Natural killer cell (primary cell): ENCODE results near the gene THAP12. TPM values are rescaled to one million over a fixed set of nuclear protein-coding genes. Genes with fewer than 3 reads are reported as not detected.
"Not testable (repeated sequence)": the region's sequence is repeated elsewhere in the genome, so short reads cannot be mapped to it uniquely, and the experiment has no call there.

Source experiments
- ATAC-seq, 3 donors: fragments of 150-1000 bp in 2 of 3; fragments of 200-7000 bp in 1 of 3; cut with Tn5 transposase; 1 replicate in 1 of 3; 2 replicates in 2 of 3; pipeline ENCODE4 v1.10.0; 2021; ENCODE audit warnings: mild to moderate bottlenecking in 2 of 3, moderate library complexity in 2 of 3
- DNase-seq, 2 donors: peaks; one replicate each; pipeline versions ENCODE4 v3.0.0 to v3.0.0-alpha.2; 2013 to 2021; ENCODE audit warnings: mixed read lengths in 1 of 2
- H3K27ac ChIP-seq: one replicate; pipeline ENCODE4 v1.5.1; 2013; ENCODE audit warnings: mild to moderate bottlenecking, low read length
- H3K27me3 ChIP-seq: one replicate; pipeline ENCODE4 v1.6.1; 2013; ENCODE audit warnings: low read length; ENCODE audit not compliant: control insufficient read depth, insufficient read depth
- H3K36me3 ChIP-seq: one replicate; pipeline ENCODE4 v1.6.1; 2013; ENCODE audit warnings: low read length; ENCODE audit not compliant: control insufficient read depth, insufficient read depth
- H3K4me1 ChIP-seq: one replicate; pipeline ENCODE4 v1.6.1; 2013; ENCODE audit warnings: low read length; ENCODE audit not compliant: control insufficient read depth, insufficient read depth
- H3K4me3 ChIP-seq: one replicate; pipeline ENCODE4 v1.5.1; 2013; ENCODE audit warnings: low read length
- H3K9me3 ChIP-seq: one replicate; pipeline ENCODE4 v1.6.1; 2013; ENCODE audit warnings: low read length; ENCODE audit not compliant: control insufficient read depth, insufficient read depth
- H3K27ac Mint-ChIP-seq, 2 donors: one replicate each; pipeline ENCODE4 v1.8.0; 2022; ENCODE audit warnings: mild to moderate bottlenecking in 2 of 2, mixed read lengths in 2 of 2, moderate library complexity in 1 of 2
- H3K27me3 Mint-ChIP-seq, 2 donors: one replicate each; pipeline ENCODE4 v1.8.0; 2022; ENCODE audit warnings: low read depth in 2 of 2, mixed read lengths in 2 of 2
- H3K36me3 Mint-ChIP-seq: one replicate; pipeline ENCODE4 v1.8.0; 2022; ENCODE audit warnings: mixed read lengths
- H3K4me1 Mint-ChIP-seq, 2 donors: one replicate each; pipeline ENCODE4 v1.8.0; 2022; ENCODE audit warnings: mixed read lengths in 2 of 2
- H3K4me3 Mint-ChIP-seq: one replicate; pipeline ENCODE4 v1.8.0; 2022; ENCODE audit warnings: mild to moderate bottlenecking, moderate library complexity, mixed read lengths
- H3K9me3 Mint-ChIP-seq, 2 donors: one replicate each; pipeline ENCODE4 v1.8.0; 2022; ENCODE audit warnings: mixed read lengths in 2 of 2
- WGBS: methylation state at CpG from one replicate; pipeline ENCODE4 v1.1.7; 2013; ENCODE audit warnings: missing lambda C conversion rate; ENCODE audit not compliant: insufficient coverage; 5-methylcytosine and 5-hydroxymethylcytosine counted together
- intact Hi-C: fragments of 100-400 bp; cut with micrococcal nuclease; formaldehyde crosslinking; loops from one replicate; pipeline ENCODE4 v1.14.2; 2022
- total RNA-seq, 4 donors: library from RNA; stranded (reverse); fragments of 120-200 nt in 1 of 4; gene quantifications; one replicate each; pipeline versions ENCODE4 v1.2.3 to v1.2.4, GENCODE V29; 2013 to 2022
- TF ChIP-seq, protein P1 (sequence below): fragments of 200-600 bp; IDR thresholded peaks from one replicate; pipeline ENCODE4 v1.8.0; 2022; ENCODE audit warnings: antibody characterized with exemption

THAP12 gene
- total RNA-seq, 3 donors from 2014 or later (not counting 1 experiment from before 2014, with no cell fraction given), result 56.0 to 66.1 (median 64.3) TPM

DNA sequence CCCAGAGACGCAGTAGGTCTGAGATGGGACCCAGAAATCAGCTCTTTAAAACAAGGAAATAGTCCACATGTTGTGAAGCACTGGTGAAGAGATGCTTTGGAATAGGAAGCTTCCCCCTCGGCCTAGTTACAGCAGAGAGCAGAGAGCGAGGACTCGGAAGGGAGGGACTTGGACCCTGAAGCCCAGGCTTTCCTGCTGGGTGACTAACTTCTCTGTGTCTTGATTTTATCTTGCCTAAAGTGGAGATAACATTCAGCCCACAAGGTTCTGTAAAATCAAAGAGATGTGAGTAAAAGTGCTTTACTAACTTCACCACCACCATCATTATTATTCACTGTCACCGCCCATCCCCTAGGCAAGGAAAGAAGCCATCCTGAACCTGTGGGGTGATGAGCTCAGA lies 58.4 kb downstream of the THAP12 start:
- intact Hi-C loops, result no loop called here

DNA sequence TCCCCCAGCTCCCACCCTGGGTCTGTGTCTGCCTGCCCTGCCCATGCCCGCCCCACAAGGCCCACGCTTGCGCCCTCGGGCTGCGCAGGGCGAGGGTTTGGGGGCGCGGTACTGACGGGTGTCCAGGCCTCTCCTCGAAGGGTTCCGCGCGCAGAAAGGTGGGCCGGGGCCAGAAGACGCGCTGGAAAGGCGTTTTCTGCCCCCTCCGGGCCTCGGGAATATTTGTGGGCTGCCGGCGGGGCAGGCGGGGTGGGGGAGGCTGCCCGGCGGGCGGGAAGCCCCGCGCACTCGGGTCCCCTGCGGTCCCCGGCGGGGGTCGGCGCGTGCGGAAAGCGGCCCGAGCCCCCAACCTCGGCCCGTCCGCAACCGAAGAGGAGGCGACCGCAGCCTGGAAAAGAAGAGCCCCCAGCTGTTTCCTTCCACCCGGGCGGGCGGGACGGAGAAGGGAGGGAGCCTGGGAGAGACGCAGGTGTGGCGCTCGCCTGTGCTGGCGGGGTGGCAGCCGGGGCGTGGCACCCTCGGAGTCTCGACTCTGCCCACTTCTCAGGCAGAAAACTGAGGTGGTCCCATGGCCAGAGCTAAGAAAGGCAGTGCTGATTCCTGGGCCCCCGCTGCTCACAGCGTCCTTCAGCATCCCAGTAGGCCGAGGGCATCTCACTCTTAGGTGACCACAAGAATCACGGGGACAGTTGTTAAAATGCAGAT lies 59.0 kb downstream of the THAP12 start:
- Mint-ChIP-seq H3K4me1 (no peaks in the 10 kb centered on the region), H3K36me3 (no peaks in the 10 kb centered on the region), H3K27me3 (peaks cover 35 to 46% of the 10 kb centered on the region in 2 donors), H3K9me3 (no peaks in the 10 kb centered on the region), H3K27ac (no peak overlapping the region), H3K4me3 (no peak overlapping the region)
- TF ChIP-seq, protein P1, sequence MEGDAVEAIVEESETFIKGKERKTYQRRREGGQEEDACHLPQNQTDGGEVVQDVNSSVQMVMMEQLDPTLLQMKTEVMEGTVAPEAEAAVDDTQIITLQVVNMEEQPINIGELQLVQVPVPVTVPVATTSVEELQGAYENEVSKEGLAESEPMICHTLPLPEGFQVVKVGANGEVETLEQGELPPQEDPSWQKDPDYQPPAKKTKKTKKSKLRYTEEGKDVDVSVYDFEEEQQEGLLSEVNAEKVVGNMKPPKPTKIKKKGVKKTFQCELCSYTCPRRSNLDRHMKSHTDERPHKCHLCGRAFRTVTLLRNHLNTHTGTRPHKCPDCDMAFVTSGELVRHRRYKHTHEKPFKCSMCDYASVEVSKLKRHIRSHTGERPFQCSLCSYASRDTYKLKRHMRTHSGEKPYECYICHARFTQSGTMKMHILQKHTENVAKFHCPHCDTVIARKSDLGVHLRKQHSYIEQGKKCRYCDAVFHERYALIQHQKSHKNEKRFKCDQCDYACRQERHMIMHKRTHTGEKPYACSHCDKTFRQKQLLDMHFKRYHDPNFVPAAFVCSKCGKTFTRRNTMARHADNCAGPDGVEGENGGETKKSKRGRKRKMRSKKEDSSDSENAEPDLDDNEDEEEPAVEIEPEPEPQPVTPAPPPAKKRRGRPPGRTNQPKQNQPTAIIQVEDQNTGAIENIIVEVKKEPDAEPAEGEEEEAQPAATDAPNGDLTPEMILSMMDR, result no peak
- Histone ChIP-seq H3K4me1 (no peaks in the 10 kb centered on the region), H3K9me3 (no peaks in the 10 kb centered on the region), H3K4me3 (no peak overlapping the region), H3K27ac (no peak overlapping the region), H3K27me3 (no peaks in the 10 kb centered on the region), H3K36me3 (no peaks in the 10 kb centered on the region)
- no peak for ATAC-seq
- intact Hi-C loops, result no loop called here
- DNase-seq, result no peak
- WGBS, result 9% methylated on average over 59 of the region's 59 CpGs

More for the DNA sequence above, 58.4 kb downstream of the THAP12 start:
- Mint-ChIP-seq H3K27me3 (peaks cover 35 to 46% of the 10 kb centered on the region in 2 donors), H3K4me3 (no peak overlapping the region), H3K36me3 (no peaks in the 10 kb centered on the region), H3K27ac (no peak overlapping the region), H3K4me1 (no peaks in the 10 kb centered on the region), H3K9me3 (no peaks in the 10 kb centered on the region)
- H3K4me3 ChIP-seq, result no peak overlapping the region
- no peaks in the 10 kb centered on the region for H3K27me3 ChIP-seq
- no peak overlapping the region for H3K27ac ChIP-seq
- H3K9me3 ChIP-seq, result no peaks in the 10 kb centered on the region
- 79% methylated on average over 5 of the region's 5 CpGs for WGBS
- H3K4me1 ChIP-seq, result no peaks in the 10 kb centered on the region
- H3K36me3 ChIP-seq, result no peaks in the 10 kb centered on the region
- ATAC-seq (no peak), DNase-seq (no peak)
- TF ChIP-seq, protein P1, result no peak

DNA sequence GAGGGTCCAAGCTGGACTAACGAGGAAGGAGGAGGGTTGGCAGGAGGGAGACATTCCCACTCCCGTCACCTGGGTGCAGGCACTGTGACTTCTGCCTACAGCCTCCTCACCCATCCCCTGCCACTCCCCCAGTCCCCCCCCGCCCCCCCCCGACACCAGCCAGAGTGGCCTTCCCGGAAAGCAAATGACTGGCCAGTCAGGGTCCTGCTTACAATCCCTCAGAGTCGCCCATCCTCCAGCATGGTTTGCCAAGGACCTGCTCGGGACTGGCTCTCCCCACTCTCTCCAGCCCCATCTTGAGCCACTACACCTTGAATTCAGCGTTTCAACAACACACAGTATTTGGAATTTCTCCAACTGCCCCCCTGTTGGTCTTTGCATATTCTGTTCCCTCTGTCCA lies 59.6 kb downstream of the THAP12 start:
- Mint-ChIP-seq H3K27ac (no peak overlapping the region), H3K4me3 (no peak overlapping the region), H3K4me1 (no peaks in the 10 kb centered on the region), H3K9me3 (no peaks in the 10 kb centered on the region), H3K36me3 (no peaks in the 10 kb centered on the region), H3K27me3 (peaks cover 35 to 46% of the 10 kb centered on the region in 2 donors)
- Histone ChIP-seq H3K4me3 (no peak overlapping the region), H3K27me3 (no peaks in the 10 kb centered on the region), H3K4me1 (no peaks in the 10 kb centered on the region), H3K9me3 (no peaks in the 10 kb centered on the region), H3K36me3 (no peaks in the 10 kb centered on the region), H3K27ac (no peak overlapping the region)
- DNase-seq, result no peak
- TF ChIP-seq, protein P1, result no peak
- no peak for ATAC-seq
- 50% methylated on average over 5 of the region's 8 CpGs for WGBS
- intact Hi-C loops, result no loop called here

DNA sequence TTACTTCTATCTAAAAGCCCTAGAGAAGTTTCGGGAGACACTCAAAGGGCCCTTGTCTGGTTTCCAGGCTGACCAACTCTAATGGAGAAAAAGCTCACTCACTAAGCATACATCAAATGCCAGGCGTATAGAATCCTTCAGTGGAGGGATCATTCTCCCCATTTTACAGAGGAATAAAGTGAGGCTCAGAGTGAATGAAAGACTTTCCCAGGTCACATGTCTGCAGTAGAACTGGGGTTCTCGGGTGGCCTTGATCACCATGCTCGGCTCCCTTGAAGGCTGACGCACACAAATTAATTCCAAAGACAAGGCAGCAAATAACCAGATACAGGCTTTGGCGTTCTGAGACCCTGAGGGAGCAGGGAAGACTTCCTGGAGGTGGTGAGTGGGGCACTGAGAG lies 60.0 kb downstream of the THAP12 start:
- Mint-ChIP-seq H3K36me3 (no peaks in the 10 kb centered on the region), H3K9me3 (no peaks in the 10 kb centered on the region), H3K4me3 (no peak overlapping the region), H3K4me1 (no peaks in the 10 kb centered on the region), H3K27me3 (peaks cover 35 to 46% of the 10 kb centered on the region in 2 donors), H3K27ac (no peak overlapping the region)
- no peak overlapping the region for H3K27ac ChIP-seq
- no peaks in the 10 kb centered on the region for H3K9me3 ChIP-seq
- TF ChIP-seq, protein P1, result no peak
- H3K4me1 ChIP-seq, result no peaks in the 10 kb centered on the region
- H3K27me3 ChIP-seq, result no peaks in the 10 kb centered on the region
- ATAC-seq, result no peak
- WGBS, result 85% methylated on average over 6 of the region's 6 CpGs
- no peaks in the 10 kb centered on the region for H3K36me3 ChIP-seq
- intact Hi-C loops, result no loop called here
- no peak overlapping the region for H3K4me3 ChIP-seq
- no peak for DNase-seq

DNA sequence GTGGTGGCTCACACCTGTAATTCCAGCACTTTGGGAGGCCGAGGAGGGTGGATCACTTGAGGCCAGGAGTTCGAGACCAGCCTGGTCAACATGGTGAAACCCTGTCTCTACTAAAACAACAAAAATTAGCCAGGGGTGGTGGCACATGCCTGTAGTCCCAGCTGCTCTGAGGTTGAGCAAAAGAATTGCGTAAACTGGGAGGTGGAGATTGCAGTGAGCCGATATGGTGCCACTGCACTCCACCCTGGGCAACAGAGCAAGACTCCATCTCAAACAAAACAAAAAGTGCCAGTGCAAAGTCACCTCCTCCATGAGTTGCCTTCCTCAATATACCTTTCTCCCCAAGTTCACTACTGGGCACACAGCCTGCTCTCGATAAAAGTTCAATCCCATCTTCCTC lies 61.1 kb downstream of the THAP12 start:
- H3K27ac Mint-ChIP-seq, H3K4me3 ChIP-seq, H3K27me3 ChIP-seq, H3K4me1 ChIP-seq, DNase-seq, H3K36me3 Mint-ChIP-seq, H3K9me3 ChIP-seq, ATAC-seq, H3K36me3 ChIP-seq, H3K27ac ChIP-seq, H3K9me3 Mint-ChIP-seq, H3K4me3 Mint-ChIP-seq, H3K4me1 Mint-ChIP-seq: not testable (repeated sequence)
- 76% methylated on average over 5 of the region's 5 CpGs for WGBS
- intact Hi-C loops, result loop anchor here (2.0 kb wide), 1 partner anchor 613 kb away; no protein-coding TSS in a partner anchor
- peaks cover 31 to 45% of the 10 kb centered on the region in 2 donors for H3K27me3 Mint-ChIP-seq
